ENCODE measurements around the gene EEF1G.
"Not testable (repeated sequence)": the region's sequence is repeated elsewhere in the genome, so short reads cannot be mapped to it uniquely, and the experiment has no call there.

The EEF1G gene

GRCh38 chr11:62603776-62604299 is 30.1 kb upstream of the EEF1G start:
- no peak for DNase-seq (ENCODE audit: low read depth)

DNA sequence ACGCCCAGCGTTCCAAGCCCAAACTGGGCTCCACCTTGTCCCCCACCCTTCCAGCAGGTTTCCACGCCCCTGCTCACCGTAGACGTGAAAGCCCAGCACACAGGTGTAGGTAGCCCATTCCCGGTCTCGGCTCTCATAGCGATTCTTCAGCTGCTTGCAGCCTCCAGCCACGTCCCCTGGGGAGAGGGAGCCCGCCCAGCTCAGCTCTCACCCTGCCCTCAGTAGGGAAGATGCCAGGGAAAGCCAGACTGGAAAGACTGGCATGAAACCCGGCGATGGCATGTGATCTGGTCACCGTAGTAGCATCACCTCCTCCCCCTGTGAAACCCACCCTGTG is 29.3 kb upstream of the EEF1G start:
- no peak for DNase-seq (ENCODE audit: low read depth)

DNA sequence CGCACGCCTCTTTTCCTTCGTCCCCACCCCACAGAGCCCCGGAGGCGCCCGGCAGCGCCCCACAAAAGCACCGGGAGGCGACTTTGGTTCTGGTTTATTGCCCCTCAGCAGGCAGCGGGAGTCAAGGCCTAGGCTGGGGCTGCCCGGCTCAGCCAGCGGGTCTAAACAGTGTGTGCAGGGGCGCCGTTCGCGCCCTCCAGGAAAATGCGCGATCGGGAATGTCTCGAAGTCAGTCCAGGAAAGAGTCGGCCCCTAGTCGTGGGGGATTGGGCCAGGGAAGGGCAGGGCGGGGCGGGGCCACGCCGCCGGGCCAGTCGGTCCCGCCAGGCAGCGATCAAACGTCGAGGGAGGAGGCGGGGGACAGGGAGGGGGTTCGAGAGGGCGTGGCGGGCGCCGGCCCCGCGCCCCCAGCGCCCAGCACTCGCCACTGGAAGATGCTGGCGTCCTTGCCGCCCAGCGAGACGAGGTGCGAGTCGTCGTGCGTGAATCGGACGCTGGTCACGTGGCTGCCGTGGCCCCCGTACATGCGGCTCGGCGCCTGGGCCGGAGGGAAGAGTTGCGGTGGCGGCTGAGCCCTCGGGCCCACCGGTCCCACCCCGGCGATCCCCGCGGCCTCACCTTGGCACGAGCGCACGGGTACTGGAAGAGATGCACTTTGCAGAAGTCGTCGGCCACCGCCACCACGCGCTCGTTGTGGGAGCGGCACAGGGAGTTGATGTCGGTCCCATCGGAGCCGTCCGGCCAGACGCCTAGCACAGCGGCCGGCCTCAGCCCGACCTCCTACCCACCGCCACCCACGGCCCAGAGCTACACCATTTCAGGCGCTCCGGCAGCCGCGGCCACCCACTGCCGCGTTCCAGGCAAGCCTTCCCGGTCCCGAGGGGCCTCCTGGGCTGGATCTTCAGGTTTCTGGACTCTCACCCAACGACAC is 28.7 kb upstream of the EEF1G start:
- DNase-seq (ENCODE audit: low read depth) = no peak

DNA sequence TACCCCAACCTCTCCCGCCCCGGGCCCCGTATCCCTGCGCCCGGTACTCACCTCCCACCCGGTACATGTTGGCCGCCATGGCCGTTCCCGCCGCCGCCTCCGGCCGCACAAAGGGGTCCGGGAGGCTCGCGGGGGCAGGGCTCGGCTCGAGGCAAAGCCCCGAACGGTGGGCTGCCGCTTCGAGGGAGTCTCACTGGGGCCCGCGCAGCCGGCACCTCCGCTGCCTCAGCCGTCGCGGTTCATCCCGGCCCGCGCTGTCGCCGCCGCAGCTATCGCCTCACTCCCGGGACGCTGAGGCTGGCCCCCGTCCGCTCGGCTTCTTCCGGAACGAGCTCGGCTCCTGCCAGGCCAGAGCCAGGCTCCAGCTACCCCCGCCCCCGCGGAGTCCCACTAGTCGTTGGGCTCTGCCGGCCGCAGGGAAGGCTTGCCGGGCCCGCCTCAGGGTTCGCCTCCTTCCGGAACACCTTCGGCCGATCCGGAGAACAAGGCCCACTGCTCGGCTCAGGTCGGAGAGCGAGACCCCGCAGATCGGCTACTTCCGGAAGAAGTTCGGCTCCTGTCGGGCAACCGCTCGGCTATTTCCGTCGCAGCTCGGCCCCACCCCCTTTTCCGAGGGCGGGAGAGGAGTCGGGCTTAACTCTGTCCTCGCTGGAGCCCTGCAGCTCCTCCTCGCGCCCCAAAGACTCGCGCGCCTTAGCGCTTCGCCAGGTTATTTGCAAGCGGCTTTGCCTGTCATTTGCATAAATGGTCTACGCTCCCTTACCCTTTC is 27.9 kb upstream of the EEF1G start, which contains the start of gene MTA2:
Gene MTA2, minus strand, starts transcription at position 494 of the 769 bp plus-strand sequence. Its CDS starts 415 bp downstream, at position 79.
- DNase-seq (ENCODE audit: low read depth) = peak; percentile 99

GRCh38 chr11:62601122-62601371 is 27.4 kb upstream of the EEF1G start:
- peak; percentile 24 for DNase-seq (ENCODE audit: low read depth)

DNA sequence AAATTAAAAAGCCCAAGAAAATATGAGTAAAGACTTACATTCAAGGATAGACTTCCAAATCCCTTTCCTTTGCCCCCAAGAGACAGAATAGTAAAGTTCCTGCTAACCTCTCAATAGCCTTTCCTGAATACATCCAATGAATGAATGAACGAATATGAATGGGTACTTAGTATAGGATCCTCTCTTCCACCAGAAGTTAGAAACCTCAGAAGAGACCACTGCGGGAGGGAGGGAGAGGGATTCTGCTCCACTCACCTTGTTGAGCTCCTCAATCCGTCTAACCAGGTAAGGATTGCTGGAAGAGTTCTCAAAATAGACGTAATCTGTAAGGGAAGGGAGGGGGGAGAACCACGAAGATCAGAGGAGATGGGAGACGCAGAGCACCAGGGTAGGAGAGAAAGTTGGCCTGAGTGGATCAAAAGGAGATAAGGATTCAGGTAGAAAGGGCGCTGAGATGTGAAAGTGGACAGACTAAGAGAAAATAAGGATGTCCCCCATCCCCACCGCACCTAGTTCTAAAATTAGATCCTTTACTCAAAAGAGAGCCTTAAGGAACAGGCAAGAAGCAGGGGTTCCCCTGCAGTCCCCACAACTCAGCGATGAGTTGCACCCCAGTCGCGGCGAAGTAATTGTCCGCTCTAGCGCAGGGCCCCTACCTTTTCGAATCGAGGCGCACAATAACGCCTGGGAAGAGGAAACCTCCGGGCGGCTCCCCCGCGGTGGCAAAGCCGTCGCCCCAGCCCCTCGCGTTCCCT is 26.9 kb upstream of the EEF1G start:
- no peak for DNase-seq (ENCODE audit: low read depth)

DNA sequence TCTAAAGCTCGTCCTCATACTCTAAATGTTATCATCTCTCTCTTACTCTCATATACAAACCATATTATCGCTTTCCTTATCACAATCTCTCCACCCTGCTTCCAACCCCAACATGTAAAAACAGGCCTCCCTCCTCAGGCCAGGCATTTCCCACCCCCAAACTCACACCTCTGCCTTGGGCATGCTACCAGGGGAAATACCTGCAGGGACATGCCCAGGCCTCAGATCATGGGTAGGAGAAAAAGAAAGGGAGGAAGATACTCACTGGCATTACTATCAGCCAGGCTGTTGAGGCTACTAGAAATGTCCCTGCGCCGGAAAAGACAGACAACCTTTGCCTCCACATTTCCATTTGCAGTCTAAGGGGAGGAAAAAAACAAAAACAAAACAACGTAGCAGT is 26.2 kb upstream of the EEF1G start:
- DNase-seq (ENCODE audit: low read depth) = no peak

GRCh38 chr11:62599069-62599696 is 25.5 kb upstream of the EEF1G start:
- peak; percentile 93 for DNase-seq (ENCODE audit: low read depth)

GRCh38 chr11:62595124-62595523 is 21.4 kb upstream of the EEF1G start:
- DNase-seq (ENCODE audit: low read depth) = no peak

DNA sequence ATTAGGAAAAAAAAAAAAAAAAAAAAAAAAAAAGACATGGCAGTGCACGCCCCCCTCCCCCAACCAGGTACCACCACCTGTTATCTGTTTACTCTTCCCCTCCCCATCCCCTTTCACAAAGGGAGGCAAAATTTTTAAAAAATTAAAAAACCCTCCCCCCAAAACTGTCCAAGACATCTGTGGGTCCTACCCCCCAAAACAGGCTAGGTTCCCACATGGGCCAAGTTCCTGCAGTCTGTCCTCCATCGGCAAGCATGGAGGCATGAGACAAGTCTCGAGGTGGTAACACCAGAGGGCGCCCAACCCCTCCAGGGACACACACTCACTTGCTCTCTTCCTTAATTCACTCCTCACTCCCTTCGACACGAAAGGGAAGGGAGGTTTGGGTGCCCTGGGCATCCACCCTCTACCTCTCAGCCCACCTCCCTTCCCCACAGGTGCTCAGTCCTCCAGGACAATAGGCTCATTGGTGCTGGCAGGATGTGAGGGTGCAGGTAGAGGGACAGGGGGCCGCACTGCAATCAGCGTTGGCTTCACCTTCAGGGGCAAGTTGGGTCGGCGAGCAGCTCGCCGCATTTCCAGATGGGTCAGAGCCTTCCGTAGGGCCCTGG is 19.8 kb upstream of the EEF1G start:
- DNase-seq (ENCODE audit: low read depth) = peak; percentile 61

- DNase-seq (ENCODE audit: low read depth) = no peak
Measured at GRCh38 chr11:62592989-62593421, 19.3 kb upstream of the EEF1G start.

GRCh38 chr11:62592146-62592815 is 18.6 kb upstream of the EEF1G start:
- no peak for DNase-seq (ENCODE audit: low read depth)

DNA sequence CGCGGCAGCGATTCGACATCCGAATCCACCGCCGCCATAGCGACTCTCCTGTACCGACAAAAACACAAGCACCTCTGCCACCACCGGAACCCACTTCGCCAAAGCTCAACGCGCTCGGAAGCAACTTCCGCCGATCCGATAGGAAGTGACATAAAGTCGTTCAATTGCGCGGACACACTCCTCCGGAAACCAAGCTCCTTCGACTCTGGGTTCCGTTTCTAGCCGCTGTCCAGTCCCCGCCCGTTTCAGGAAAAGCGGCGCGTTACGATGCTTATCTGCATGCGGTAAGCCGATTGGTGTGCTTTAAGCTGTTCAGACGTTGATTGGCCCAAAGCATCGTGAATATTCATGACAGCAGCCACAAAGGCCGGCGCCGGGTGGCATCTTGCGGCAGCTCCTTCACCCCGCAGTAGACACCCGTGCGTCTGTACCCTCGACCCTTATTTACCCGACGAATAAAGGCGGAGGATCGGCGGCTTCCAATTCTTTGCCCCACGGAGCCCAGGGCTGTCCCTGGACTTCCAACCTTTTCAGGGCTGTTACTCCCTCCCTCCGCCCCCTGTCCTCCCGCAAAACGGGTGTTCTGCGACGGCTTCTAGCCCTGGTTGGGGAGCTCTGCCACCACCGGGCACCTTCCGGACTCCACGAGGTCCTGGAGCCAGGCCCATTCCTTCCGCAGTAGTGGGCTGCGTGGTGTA is 17.9 kb upstream of the EEF1G start, which contains the start of gene TUT1:
Gene TUT1, minus strand, starts transcription at position 76 of the 698 bp plus-strand sequence. Its CDS starts 38 bp downstream, at position 38.
- DNase-seq (ENCODE audit: low read depth) = peak; percentile 94

- DNase-seq (ENCODE audit: low read depth) = no peak
Measured at GRCh38 chr11:62588966-62589637, 15.4 kb upstream of the EEF1G start.

DNA sequence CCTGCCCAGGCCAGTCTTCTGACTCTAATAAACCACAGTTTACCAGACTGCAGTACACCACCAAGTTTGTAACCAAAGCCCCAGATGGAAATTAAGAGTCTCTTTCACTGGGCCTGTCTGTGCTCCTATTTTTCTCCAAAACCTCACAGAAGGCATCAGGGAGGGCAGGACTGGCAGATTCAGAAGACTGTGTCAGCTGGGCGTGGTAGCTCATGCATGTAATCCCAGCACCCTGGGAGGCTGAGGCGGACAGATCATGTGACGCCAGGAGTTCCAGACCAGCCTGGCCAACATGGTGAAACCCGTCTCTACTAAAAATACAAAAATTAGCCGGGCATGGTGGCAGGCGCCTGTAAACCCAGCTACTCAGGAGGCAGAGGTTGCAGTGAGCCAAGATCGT is 11.7 kb upstream of the EEF1G start:
- not testable (repeated sequence) for DNase-seq (ENCODE audit: low read depth)

- not testable (repeated sequence) for DNase-seq (ENCODE audit: low read depth)
Measured at GRCh38 chr11:62581735-62582134, 8.0 kb upstream of the EEF1G start.

GRCh38 chr11:62580959-62581715 is 7.4 kb upstream of the EEF1G start:
- no peak for DNase-seq (ENCODE audit: low read depth)

DNA sequence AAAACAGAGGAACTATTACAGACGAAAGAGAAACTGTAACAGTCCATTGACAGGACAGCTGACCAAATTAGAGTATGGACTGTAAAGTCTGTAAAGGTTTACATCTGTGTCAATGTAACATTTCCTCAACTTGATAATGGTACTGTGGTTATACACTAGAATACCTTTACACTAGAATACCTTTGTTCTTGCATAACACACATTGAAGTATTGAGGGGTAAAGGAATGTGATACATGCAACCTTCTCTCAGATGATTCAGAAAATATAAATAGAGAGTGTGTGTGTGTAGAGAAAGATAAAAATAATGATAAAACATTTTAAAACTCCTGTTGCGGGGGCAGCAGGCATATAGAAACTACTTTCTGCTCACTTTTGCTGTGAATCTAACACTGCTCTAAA is 5.6 kb upstream of the EEF1G start:
- no peak for DNase-seq (ENCODE audit: low read depth)

DNA sequence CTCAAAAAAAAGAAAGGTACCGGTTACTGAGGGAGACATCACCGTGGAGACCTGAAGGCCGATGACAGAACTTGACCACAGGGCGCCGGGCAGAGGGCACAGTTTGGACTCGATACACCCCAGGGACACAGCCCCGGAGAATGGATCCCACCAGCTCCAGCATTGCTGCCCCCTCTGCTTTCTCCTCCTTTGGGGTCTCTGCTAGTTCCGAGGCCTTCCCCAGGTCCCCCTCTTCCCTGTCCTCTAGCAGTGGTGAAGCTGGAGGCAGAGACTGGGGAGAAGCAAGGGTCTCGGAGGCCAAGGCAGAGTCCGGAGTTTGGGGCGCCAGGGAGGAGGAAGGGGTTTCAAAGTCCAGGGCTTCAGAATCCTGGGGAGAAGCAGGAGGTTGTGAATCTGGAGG is 4.8 kb upstream of the EEF1G start:
- DNase-seq (ENCODE audit: low read depth) = no peak
